HG03159 (cell line): ENCODE measurements around the gene TBC1D16.
"Not testable (repeated sequence)": the region's sequence is repeated elsewhere in the genome, so short reads cannot be mapped to it uniquely, and the experiment has no call there.

ENCODE experiments used
- ATAC-seq: cut with Tn5 transposase; IDR thresholded peaks from one replicate; pipeline ENCODE4 v1.9.1; 2021; ENCODE audit warnings: mild to moderate bottlenecking, moderate library complexity; ENCODE audit not compliant: unreplicated experiment

TBC1D16 gene

GRCh38 chr17:79977708-79978547 is 57.7 kb downstream of the TBC1D16 start:
- ATAC-seq: no peak

- ATAC-seq: no peak
Measured at GRCh38 chr17:79977161-79977631, 58.5 kb downstream of the TBC1D16 start.

DNA sequence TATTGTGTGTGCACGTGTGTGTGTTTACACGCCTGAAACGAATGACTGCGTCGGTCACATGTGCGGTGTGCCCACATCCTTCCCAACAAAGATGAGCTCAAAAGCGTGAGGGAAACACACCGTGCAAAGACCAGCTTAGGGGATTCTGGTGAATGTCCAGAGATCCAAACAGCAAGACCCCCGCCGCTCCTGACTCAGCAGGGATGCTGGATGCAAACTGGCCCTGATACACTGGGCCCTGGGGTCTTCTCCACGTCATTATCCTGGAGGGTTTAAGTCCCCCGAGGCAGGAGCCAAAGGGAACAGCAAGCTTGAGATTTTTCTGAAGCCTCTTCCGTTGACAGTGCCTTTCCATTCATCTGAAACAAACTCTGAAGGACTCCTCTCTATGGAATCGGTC is 59.2 kb downstream of the TBC1D16 start:
- no peak for ATAC-seq

GRCh38 chr17:79975498-79976134 is 60.1 kb downstream of the TBC1D16 start:
- no peak for ATAC-seq

DNA sequence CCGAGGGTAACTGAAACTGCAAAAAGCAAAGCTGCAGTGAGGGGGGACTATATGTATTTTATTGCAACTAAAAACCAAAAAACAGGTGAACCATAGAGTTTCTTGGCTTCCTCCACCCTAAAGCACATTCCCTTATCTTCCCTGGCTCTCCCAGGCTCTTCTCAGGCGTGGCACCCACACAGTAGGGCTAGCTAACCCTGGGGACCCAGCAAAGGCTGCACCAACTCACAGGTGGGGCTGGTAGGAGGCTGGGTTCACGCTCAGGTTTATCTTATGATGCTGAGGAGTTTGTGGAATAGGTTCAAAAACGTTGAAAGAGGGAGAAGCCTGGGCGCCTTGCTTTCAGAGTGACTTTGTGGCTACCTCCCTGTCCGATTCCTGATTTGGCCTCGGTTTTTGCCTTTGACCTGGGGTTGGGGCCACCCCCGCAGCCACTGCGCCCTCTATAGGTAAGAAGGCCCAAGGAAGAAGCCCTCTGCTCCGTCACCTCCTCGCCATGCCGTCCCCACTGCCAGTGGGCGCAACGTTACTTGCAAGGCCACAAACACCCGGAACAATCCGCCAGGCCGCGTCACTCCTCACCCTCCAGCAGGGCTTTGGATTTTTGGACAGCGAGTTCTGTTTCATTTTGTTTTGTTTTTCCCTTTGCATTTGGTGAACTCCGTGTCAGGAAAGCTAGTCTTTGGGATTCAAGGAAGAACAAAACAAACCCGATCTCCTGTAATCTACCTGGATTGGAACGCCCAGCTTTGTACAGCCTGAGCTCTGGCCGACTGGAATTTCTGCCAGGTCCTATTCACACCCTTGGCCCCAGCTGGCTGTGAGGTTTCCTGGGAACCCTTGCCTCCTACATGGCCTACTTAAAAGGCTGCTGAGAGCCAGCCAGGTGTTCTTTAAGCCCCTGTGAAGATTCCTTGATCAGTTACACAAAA is 60.8 kb downstream of the TBC1D16 start:
- no peak for ATAC-seq

GRCh38 chr17:79971651-79972050 is 64.0 kb downstream of the TBC1D16 start:
- no peak for ATAC-seq

DNA sequence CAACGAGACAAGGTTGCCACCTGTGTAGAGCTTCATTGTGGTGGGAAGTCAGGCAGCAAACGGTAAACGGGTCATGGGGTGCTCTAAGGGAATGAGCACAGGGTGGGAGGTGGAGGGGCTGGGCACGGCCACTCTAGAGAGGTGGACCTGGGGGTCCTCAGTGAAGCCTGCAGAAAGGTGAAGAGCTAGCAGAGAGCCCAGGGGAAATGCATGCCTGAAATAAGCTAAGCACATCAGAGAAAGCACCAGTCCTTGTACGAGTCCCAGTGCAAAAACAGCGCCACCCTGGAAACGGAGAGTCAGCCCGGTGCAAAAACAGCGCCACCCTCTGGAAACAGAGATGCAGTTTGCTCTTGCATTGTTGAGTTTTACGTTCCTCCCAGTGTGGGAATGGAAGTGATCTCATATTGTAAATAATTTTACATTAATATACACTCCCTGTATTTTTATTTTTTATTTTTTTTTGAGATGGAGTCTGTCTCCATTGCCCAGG is 65.0 kb downstream of the TBC1D16 start:
- ATAC-seq: no peak

DNA sequence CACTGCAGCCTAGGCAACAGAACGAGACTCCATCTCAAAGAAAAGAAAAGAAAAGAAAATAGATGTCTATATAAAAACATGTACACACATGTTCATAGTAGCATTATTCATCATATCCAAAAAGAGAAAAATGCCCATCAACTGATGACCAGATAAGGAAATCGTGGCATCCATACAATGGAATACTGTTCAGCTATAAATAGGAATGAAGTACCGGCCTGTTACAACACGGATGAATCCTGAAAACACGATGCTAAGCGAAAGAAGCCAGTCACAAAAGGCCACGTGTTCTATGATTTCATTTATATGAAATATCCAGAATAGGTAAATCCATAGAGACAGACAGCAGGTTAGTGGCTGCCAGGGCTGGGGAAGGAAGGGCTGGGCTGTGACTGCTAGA is 65.8 kb downstream of the TBC1D16 start:
- no peak for ATAC-seq

- no peak for ATAC-seq
Measured at GRCh38 chr17:79968116-79968515, 67.6 kb downstream of the TBC1D16 start.

- ATAC-seq: no peak
Measured at GRCh38 chr17:79966681-79967080, 69.0 kb downstream of the TBC1D16 start.

DNA sequence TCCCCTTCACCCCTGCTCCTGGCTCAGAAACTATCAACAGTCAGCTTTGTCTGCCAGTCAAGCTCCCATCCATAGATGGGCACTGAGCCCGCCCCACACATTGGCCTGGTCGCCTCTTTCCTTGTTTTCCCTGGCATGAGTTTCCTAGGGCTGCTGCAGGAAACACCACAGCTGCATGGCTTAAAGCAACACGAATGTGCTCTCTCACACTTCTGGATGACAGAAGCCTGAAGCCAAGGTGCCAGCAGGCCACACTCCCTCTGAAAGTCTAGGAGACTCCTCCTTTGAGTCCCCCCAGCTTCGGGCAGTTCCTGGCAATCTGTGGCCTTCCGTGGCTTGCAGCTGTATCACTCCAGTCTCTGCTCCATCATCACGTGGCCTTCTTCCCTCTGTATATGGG is 69.9 kb downstream of the TBC1D16 start:
- ATAC-seq: no peak

DNA sequence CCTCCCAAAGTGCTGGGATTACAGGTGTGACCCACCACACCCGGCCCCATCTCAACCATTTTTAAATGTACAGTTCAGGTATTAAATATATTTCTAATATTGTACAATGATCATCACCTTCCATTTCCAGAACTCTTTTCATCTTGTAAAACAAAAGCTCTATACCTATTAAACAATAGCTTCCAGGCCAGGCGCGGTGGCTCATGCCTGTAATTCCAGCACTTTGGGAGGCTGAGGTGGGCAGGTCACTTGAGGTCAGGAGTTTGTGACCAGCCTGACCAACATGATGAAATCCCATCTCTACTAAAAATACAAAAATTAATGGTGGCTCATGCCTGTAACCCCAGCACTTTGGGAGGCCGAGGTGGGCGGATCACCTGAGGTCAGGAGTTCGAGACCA is 73.2 kb downstream of the TBC1D16 start:
- ATAC-seq: not testable (repeated sequence)

- not testable (repeated sequence) for ATAC-seq
Measured at GRCh38 chr17:79961567-79961966, 74.1 kb downstream of the TBC1D16 start.

DNA sequence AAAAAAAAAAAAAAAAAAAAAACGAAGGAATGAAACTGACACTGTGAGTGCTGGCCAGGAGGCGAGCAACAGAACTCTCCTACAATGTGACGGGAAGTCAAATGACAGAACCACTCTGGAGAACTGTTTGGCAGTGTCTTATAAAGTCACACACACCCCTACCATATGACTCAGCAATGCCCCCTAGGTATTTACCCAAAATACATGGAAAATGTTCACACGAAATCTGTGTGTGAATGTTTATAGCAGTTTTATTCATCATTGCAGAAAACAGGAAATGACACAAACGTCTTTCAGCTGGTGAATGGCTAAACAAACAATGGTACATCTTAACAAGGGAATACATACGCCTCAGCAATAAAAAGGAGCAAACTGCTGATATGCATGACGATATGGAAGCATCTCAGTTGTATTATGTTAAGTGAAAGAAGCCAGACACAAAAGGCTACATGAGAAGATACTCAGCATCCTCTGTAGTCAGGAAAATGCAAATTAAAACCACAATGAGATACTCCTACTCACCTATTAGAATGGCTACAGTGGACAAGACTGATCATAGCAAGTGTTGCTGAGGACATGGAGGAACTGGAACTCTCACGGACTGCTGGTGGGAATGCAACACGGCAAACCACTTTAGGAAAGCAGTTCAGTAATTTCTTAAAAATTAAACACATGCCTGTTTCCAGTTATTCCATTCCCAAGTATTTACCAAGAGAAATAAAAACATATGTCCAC is 74.7 kb downstream of the TBC1D16 start:
- no peak for ATAC-seq

GRCh38 chr17:79959042-79959441 is 76.6 kb downstream of the TBC1D16 start:
- no peak for ATAC-seq

- no peak for ATAC-seq
Measured at GRCh38 chr17:79956853-79957252, 78.8 kb downstream of the TBC1D16 start.

GRCh38 chr17:79956441-79956735 is 79.3 kb downstream of the TBC1D16 start:
- ATAC-seq: not testable (repeated sequence)

DNA sequence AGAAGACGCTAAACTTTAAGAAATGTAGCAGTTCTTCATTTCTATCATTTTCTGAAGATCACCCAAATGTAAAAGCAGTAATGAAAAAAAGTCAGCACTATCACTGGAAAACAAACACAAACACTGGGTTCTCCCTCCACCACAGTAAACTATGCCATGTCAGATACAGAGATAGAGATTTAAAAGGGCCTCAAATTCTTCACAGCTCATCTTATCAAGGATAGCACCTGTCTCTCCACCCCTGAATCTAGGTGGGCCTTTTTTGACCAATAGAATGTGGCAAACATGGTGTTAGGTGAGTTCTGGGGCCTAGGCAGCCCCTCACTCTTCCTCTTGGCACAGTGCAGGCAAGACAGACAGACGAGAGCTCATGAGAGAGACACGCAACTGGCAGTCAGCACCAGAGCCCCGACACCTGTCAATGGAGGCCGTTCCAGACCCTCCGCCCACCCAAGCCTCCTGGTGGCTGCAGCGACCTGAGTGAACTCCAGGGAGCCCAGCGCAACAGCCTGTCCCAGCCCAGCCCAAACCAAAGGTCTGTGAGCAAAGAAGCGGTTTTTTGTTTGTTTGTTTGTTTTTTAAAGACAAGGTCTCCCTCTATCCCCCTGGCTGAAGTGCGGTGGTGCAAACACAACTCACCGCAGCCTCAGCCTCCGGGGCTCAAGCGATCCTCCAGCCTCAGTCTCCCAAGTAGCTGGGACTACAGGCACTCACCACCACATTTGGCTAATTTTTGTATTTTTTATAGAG is 79.8 kb downstream of the TBC1D16 start:
- ATAC-seq: no peak

- ATAC-seq: no peak
Measured at GRCh38 chr17:79955167-79955549, 80.5 kb downstream of the TBC1D16 start.
